Upper lobe of right lung (tissue), 1 donor: ENCODE results near the gene TRAFD1. TPM values are rescaled to one million over a fixed set of nuclear protein-coding genes. Genes with fewer than 3 reads are reported as not detected.

Experiments used
- ATAC-seq: fragments of 200-7000 bp; cut with Tn5 transposase; one replicate; pipeline ENCODE4 v1.9.1; 2020; ENCODE audit warnings: mild to moderate bottlenecking, moderate library complexity
- DNase-seq: peaks from one replicate; pipeline ENCODE4 v3.0.0-alpha.2; 2020
- H3K27ac ChIP-seq: fragments of 200-600 bp; one replicate; pipeline ENCODE4 v1.8.0; 2022
- H3K27me3 ChIP-seq: fragments of 200-600 bp; one replicate; pipeline ENCODE4 v1.8.0; 2022; ENCODE audit warnings: mild to moderate bottlenecking
- H3K36me3 ChIP-seq: fragments of 200-600 bp; one replicate; pipeline ENCODE4 v1.8.0; 2022
- H3K4me1 ChIP-seq: fragments of 200-600 bp; one replicate; pipeline ENCODE4 v1.8.0; 2022
- H3K4me3 ChIP-seq: fragments of 200-600 bp; one replicate; pipeline ENCODE4 v1.8.0; 2022; ENCODE audit warnings: mild to moderate bottlenecking
- H3K9me3 ChIP-seq: fragments of 200-600 bp; one replicate; pipeline ENCODE4 v1.8.0; 2022
- CTCF ChIP-seq: fragments of 200-600 bp; IDR thresholded peaks from one replicate; pipeline ENCODE4 v1.8.0; 2022; ENCODE audit warnings: antibody characterized with exemption
- intact Hi-C: fragments of 100-400 bp; cut with DNase I; formaldehyde crosslinking; loops from one replicate; pipeline ENCODE4 v1.11.0; 2022
- long read RNA-seq: library from polyadenylated mRNA; unstranded; transcript quantifications from one replicate; pipeline ENCODE4 v2.0.0, GENCODE V29; 2021
- total RNA-seq: library from RNA; stranded (reverse); fragmentation: NEBNext Ultra II Directional; extraction: Animal tissue kit (Norgen Biotek cat#: 25700); gene quantifications from one replicate; pipeline ENCODE4 v1.2.1, GENCODE V29; 2021
- donor health status: DM: no; HTN: yes; CAD: no; lungs with severe emphysema.

The TRAFD1 gene, protein sequence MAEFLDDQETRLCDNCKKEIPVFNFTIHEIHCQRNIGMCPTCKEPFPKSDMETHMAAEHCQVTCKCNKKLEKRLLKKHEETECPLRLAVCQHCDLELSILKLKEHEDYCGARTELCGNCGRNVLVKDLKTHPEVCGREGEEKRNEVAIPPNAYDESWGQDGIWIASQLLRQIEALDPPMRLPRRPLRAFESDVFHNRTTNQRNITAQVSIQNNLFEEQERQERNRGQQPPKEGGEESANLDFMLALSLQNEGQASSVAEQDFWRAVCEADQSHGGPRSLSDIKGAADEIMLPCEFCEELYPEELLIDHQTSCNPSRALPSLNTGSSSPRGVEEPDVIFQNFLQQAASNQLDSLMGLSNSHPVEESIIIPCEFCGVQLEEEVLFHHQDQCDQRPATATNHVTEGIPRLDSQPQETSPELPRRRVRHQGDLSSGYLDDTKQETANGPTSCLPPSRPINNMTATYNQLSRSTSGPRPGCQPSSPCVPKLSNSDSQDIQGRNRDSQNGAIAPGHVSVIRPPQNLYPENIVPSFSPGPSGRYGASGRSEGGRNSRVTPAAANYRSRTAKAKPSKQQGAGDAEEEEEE
- 35.3 TPM for total RNA-seq
- long read RNA-seq, transcript TRAFD1-202 (12 exons, 2,697 nt), result major isoform, 30 of 48 reads
- long read RNA-seq, partial matches to known transcripts, result 8 of 48 reads
- long read RNA-seq, other reads (novel, unspliced or antisense), result 8 of 48 reads

- no peaks in the 10 kb centered on the region for H3K9me3 ChIP-seq
- DNase-seq, result peak; percentile 99
- TF ChIP-seq CTCF, result no peak
- H3K4me3 ChIP-seq, result peak within 1 kb of the TSS; percentile 97
- peak within 1 kb of the TSS; percentile 95 for H3K27ac ChIP-seq
- intact Hi-C loops, result no loop called here
- no peaks in the 10 kb centered on the region for H3K36me3 ChIP-seq
- no peaks in the 10 kb centered on the region for H3K27me3 ChIP-seq
- ATAC-seq, result peak; percentile 100
- peaks cover 45% of the 10 kb centered on the region for H3K4me1 ChIP-seq
These were observed at the start of gene TRAFD1 for GRCh38 chr12:112125250-112125999. Gene TRAFD1, plus strand, starts transcription at chr12:112125560. Its CDS starts 4,963 bp downstream, at chr12:112130523.

DNA sequence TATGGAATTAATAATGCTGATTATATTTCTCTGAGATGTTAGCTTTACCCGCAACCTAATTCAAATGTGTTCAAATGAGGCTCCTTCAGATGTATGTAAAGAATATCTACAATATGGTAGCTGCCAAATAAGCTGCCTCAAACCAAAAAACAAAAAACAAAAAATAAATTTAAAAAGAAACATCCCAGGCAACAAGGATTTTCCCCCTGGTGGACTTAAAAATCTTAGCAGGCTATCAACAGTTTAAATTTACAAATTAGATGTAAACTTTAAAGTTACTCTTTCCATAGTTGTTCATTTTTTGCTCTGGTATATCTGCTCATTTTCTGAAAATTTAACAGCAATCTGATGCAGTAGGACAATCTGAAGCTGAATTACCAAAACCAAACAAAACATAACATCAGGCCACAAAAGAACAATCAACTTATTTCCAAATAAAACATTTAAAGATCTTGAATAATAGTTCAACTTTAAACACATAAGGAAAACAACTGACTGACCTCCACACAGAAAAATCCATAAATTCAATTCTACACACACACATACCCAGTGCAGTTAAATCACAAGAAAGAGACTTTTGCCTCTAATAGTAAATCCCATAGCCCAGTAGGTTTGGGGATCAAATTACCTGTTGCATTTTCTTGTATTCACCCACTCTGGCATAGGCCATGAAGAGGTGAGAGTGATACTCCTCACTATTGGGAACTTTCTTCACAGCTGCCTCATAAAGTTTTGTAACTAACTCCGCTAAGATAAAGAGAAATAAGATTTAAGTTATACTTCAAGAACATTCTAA is 38.1 kb upstream of the TRAFD1 start:
- H3K9me3 ChIP-seq, result no peaks in the 10 kb centered on the region
- H3K27ac ChIP-seq, result no peak overlapping the region
- no peak for TF ChIP-seq CTCF
- DNase-seq (no peak), ATAC-seq (no peak)
- no peaks in the 10 kb centered on the region for H3K27me3 ChIP-seq
- H3K4me3 ChIP-seq, result no peak overlapping the region
- peaks cover 6% of the 10 kb centered on the region for H3K4me1 ChIP-seq
- intact Hi-C loops, result no loop called here
- peaks cover 73% of the 10 kb centered on the region for H3K36me3 ChIP-seq

- H3K27me3 ChIP-seq, result no peaks in the 10 kb centered on the region
- intact Hi-C loops, result no loop called here
- H3K4me1 ChIP-seq, result peaks cover 6% of the 10 kb centered on the region
- H3K4me3 ChIP-seq, result no peak overlapping the region
- DNase-seq, result no peak
- no peaks in the 10 kb centered on the region for H3K9me3 ChIP-seq
- no peak overlapping the region for H3K27ac ChIP-seq
- peaks cover 77% of the 10 kb centered on the region for H3K36me3 ChIP-seq
- TF ChIP-seq CTCF, result no peak
- no peak for ATAC-seq
These were observed 37.5 kb upstream of the TRAFD1 start for GRCh38 chr12:112087851-112088250.

DNA sequence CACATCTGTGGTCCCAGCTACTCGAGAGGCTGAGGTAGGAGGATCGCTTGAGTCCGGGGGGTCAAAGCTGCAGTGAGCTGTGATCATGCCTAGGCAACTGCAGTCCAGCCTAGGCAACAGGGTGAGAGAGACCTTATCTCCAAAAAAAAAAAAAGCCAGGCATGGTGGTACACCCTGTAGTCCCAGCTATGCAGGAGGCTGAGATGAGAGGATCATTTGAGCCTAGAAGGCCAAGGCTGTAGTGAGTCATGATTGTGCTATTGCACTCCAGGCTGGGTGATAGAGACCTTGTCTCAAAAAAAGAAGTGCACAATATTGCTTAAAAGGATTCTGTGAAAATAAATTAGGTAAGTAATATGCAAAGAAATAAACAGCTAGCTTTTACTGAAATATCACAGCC is 33.8 kb upstream of the TRAFD1 start:
- ATAC-seq (no peak), DNase-seq (no peak)
- Histone ChIP-seq H3K36me3 (peaks cover 53% of the 10 kb centered on the region), H3K9me3 (no peaks in the 10 kb centered on the region), H3K27ac (no peak overlapping the region), H3K27me3 (no peaks in the 10 kb centered on the region), H3K4me3 (no peak overlapping the region), H3K4me1 (peaks cover 7% of the 10 kb centered on the region)
- intact Hi-C loops, result no loop called here
- TF ChIP-seq CTCF, result no peak

DNA sequence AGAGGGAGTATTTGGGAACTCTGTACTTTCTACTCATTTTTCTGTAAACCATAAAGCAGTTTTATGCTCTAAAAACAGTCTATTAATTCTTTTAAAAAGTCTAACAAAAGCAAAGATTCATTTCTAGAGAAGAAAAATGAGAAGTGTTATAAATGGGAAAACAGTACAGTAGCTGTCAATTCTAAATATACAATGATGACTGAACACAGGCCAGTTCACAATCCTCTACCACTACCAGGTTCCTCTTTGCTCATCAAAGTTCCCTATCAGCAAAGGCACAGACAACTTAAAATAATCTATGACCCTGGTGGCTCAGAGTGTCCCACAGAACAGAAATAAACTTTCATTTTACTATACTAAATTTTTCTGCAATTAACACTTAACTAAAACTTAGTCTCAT is 29.3 kb upstream of the TRAFD1 start:
- Histone ChIP-seq H3K27me3 (no peaks in the 10 kb centered on the region), H3K4me3 (no peak overlapping the region), H3K9me3 (no peaks in the 10 kb centered on the region), H3K27ac (no peak overlapping the region), H3K4me1 (peaks cover 7% of the 10 kb centered on the region), H3K36me3 (peaks cover 56% of the 10 kb centered on the region)
- peak; percentile 45 for ATAC-seq
- no peak for DNase-seq
- no peak for TF ChIP-seq CTCF
- intact Hi-C loops, result no loop called here
